PC-3 (cell line): ENCODE measurements around the gene ZGRF1. TPM values are rescaled to one million over a fixed set of nuclear protein-coding genes. Genes with fewer than 3 reads are reported as not detected.

Experiments used
- ATAC-seq: fragments of 200-7000 bp; cut with Tn5 transposase; 2 replicates; pipeline ENCODE4 v1.9.1; 2020; ENCODE audit warnings: mild to moderate bottlenecking, moderate library complexity
- BruUV-seq: library from RNA; stranded (reverse); fragments of 400-500 nt; replicated peaks from 2 replicates; lab custom pipeline; 2021; lab: Mats Ljungman, UMichigan
- CTCF ChIA-PET: fragments of 300-600 bp; sonication (Branson Sonifier 250); formaldehyde crosslinking; loops from one replicate; lab custom pipeline; 2022; ENCODE audit warnings: antibody characterized with exemption; lab: Charles Lee
- POLR2A ChIA-PET: fragments of 300-600 bp; sonication (Branson Sonifier 250); formaldehyde crosslinking; loops from one replicate; lab custom pipeline; 2022; ENCODE audit warnings: antibody characterized with exemption; ENCODE audit not compliant: unreplicated experiment; lab: Charles Lee
- DNase-seq: peaks from one replicate; pipeline ENCODE4 v3.0.0-alpha.2; 2015
- H2AFZ ChIP-seq: fragments of 300-600 bp; sonication (generic); 2 replicates; pipeline ENCODE4 v1.6.0; 2016; ENCODE audit warnings: antibody characterized with exemption, low read length
- H3F3A ChIP-seq: fragments of 300-600 bp; sonication (generic); one replicate; pipeline ENCODE4 v1.6.0; 2017; ENCODE audit warnings: antibody characterized with exemption, low read length, control low read depth, mild to moderate bottlenecking; ENCODE audit not compliant: unreplicated experiment
- H3K27ac ChIP-seq: fragments of 300-600 bp; sonication (generic); 2 replicates; pipeline ENCODE4 v1.5.1; 2016; ENCODE audit warnings: mild to moderate bottlenecking, low read length
- H3K27me3 ChIP-seq: fragments of 300-600 bp; sonication (generic); 2 replicates; pipeline ENCODE4 v1.6.1; 2016; ENCODE audit warnings: low read length, mixed read lengths
- H3K36me3 ChIP-seq: fragments of 300-600 bp; sonication (generic); 2 replicates; pipeline ENCODE4 v1.6.1; 2016; ENCODE audit warnings: low read depth, mixed run types, low read length, mixed read lengths
- H3K4me1 ChIP-seq: fragments of 300-600 bp; sonication (generic); 2 replicates; pipeline ENCODE4 v1.5.1; 2016; ENCODE audit warnings: low read length; ENCODE audit not compliant: insufficient read depth
- H3K4me2 ChIP-seq: fragments of 300-600 bp; sonication (generic); 2 replicates; pipeline ENCODE4 v1.6.0; 2016; ENCODE audit warnings: low read length
- H3K4me3 ChIP-seq: fragments of 300-600 bp; sonication (generic); 2 replicates; pipeline ENCODE4 v1.5.1; 2016; ENCODE audit warnings: mild to moderate bottlenecking, low read length, mixed read lengths
- H3K79me2 ChIP-seq: fragments of 300-600 bp; sonication (generic); 2 replicates; pipeline ENCODE4 v1.6.1; 2017; ENCODE audit warnings: low read length, mixed read lengths
- H3K9ac ChIP-seq: fragments of 300-600 bp; sonication (generic); 2 replicates; pipeline ENCODE4 v1.6.0; 2016; ENCODE audit warnings: mild to moderate bottlenecking, low read length
- H3K9me2 ChIP-seq: fragments of 300-600 bp; sonication (generic); replicated peaks from 2 replicates; pipeline ENCODE4 v1.6.1; 2016; ENCODE audit warnings: mixed run types, low read length, mixed read lengths
- H3K9me3 ChIP-seq: fragments of 300-600 bp; sonication (generic); 2 replicates; pipeline ENCODE4 v1.6.1; 2016; ENCODE audit warnings: low read length, mixed read lengths
- H4K20me1 ChIP-seq: fragments of 300-600 bp; sonication (generic); 2 replicates; pipeline ENCODE4 v1.6.1; 2016; ENCODE audit warnings: low read length, mixed read lengths
- CTCF ChIP-seq: fragments of 300-600 bp; sonication (generic); conservative IDR thresholded peaks from 2 replicates; pipeline ENCODE4 v1.5.1; 2017; ENCODE audit warnings: antibody characterized with exemption, low read depth, mild to moderate bottlenecking, low read length
- EZH2 ChIP-seq: fragments of 300-600 bp; sonication (generic); IDR thresholded peaks from one replicate; pipeline ENCODE4 v1.6.1; 2017; ENCODE audit warnings: antibody characterized with exemption, mild to moderate bottlenecking, low read length; ENCODE audit not compliant: unreplicated experiment
- EZH2phosphoT487 ChIP-seq: fragments of 300-600 bp; sonication (generic); IDR thresholded peaks from 2 replicates; pipeline ENCODE4 v1.6.1; 2018; ENCODE audit warnings: mild to moderate bottlenecking, antibody characterized with exemption, low read length, borderline replicate concordance
- intact Hi-C: fragments of 100-400 bp; cut with micrococcal nuclease; formaldehyde crosslinking; loops from 2 replicates; pipeline ENCODE4 v1.9.0; 2023
- total RNA-seq: library from RNA; depleted of rRNA; stranded (reverse); fragments of >200 nt; gene quantifications from 2 replicates; pipeline ENCODE4 v1.2.3, GENCODE V29; 2014

ZGRF1 gene
- total RNA-seq, 1 experiment from 2014 or later, result 7.3 TPM

- no peak for DNase-seq
- ChIA-PET CTCF (no interaction called here), POLR2A (no interaction called here)
- BruUV-seq, result no TSS peak
- Histone ChIP-seq H3K4me1 (peaks cover 6% of the 10 kb centered on the region; the same call in 1 of the 2 replicates), H3K4me3 (no peak overlapping the region), H3K9me2 (no peaks in the 10 kb centered on the region), H3F3A (no peaks in the 10 kb centered on the region), H2AFZ (no peak overlapping the region), H3K4me2 (no peak overlapping the region), H3K9ac (no peak overlapping the region), H3K27me3 (peaks cover 74% of the 10 kb centered on the region), H4K20me1 (no peaks in the 10 kb centered on the region), H3K79me2 (no peaks in the 10 kb centered on the region), H3K36me3 (no peaks in the 10 kb centered on the region), H3K9me3 (no peaks in the 10 kb centered on the region), H3K27ac (no peak overlapping the region)
- ATAC-seq, result no peak
- no peak for TF ChIP-seq EZH2
- TF ChIP-seq EZH2phosphoT487, result no peak
- no peak for TF ChIP-seq CTCF
- intact Hi-C loops, result no loop called here
Measured at GRCh38 chr4:112517911-112518310, 118.8 kb downstream of the ZGRF1 start.

- H3K9ac ChIP-seq, result no peak overlapping the region
- no peaks in the 10 kb centered on the region for H3K36me3 ChIP-seq
- POLR2A ChIA-PET, result no interaction called here
- no peaks in the 10 kb centered on the region for H4K20me1 ChIP-seq
- H3K9me2 ChIP-seq, result no peaks in the 10 kb centered on the region
- DNase-seq (no peak), ATAC-seq (no peak)
- peak overlapping the region; percentile 91 for H3K4me2 ChIP-seq
- peaks cover 79% of the 10 kb centered on the region for H3K27me3 ChIP-seq
- H2AFZ ChIP-seq, result no peak overlapping the region
- TF ChIP-seq EZH2, result no peak
- no peak for TF ChIP-seq EZH2phosphoT487
- TF ChIP-seq CTCF, result no peak
- no peaks in the 10 kb centered on the region for H3K9me3 ChIP-seq
- no TSS peak for BruUV-seq
- no peak overlapping the region for H3K27ac ChIP-seq
- H3K4me1 ChIP-seq, result peaks cover 6% of the 10 kb centered on the region; the same call in 1 of the 2 replicates
- no peak overlapping the region; the same call in 1 of the 2 replicates for H3K4me3 ChIP-seq
- CTCF ChIA-PET, result no interaction called here
- H3F3A ChIP-seq, result no peaks in the 10 kb centered on the region
- intact Hi-C loops, result no loop called here
- no peaks in the 10 kb centered on the region for H3K79me2 ChIP-seq
Measured at GRCh38 chr4:112517067-112517634, 119.6 kb downstream of the ZGRF1 start.

- DNase-seq, result no peak
- no peaks in the 10 kb centered on the region for H3F3A ChIP-seq
- intact Hi-C loops, result no loop called here
- peak overlapping the region; percentile 55; the same call in 1 of the 2 replicates for H2AFZ ChIP-seq
- CTCF ChIA-PET, result no interaction called here
- peak overlapping the region; percentile 91 for H3K4me2 ChIP-seq
- H3K36me3 ChIP-seq, result no peaks in the 10 kb centered on the region
- H3K4me1 ChIP-seq, result peaks cover 6% of the 10 kb centered on the region; the same call in 1 of the 2 replicates
- TF ChIP-seq CTCF (no peak), EZH2phosphoT487 (peak; percentile 84), EZH2 (peak; percentile 90)
- H3K27ac ChIP-seq, result no peak overlapping the region
- BruUV-seq, result no TSS peak
- no peaks in the 10 kb centered on the region for H4K20me1 ChIP-seq
- H3K9me3 ChIP-seq, result no peaks in the 10 kb centered on the region
- H3K27me3 ChIP-seq, result peaks cover 79% of the 10 kb centered on the region
- ATAC-seq, result peak; percentile 37; the same call in 1 of the 2 replicates
- POLR2A ChIA-PET, result interaction anchor here (0.5 to 0.6 kb wide), 2 partner anchors 27 to 47 kb away, joined by 4 to 5 read pairs; no protein-coding TSS in a partner anchor
- H3K9ac ChIP-seq, result no peak overlapping the region
- H3K79me2 ChIP-seq, result no peaks in the 10 kb centered on the region
- peak overlapping the region; percentile 69 for H3K4me3 ChIP-seq
- no peaks in the 10 kb centered on the region for H3K9me2 ChIP-seq
Measured at GRCh38 chr4:112516471-112517066, 120.1 kb downstream of the ZGRF1 start.
